Uterus (tissue), 4 donors: ENCODE measurements around the gene ISG15. TPM values are rescaled to one million over a fixed set of nuclear protein-coding genes. Genes with fewer than 3 reads are reported as not detected.

ENCODE experiments used
- DNase-seq, 2 donors: peaks; one replicate each; pipeline ENCODE4 v3.0.0-alpha.2; 2019 to 2020
- H3K27ac ChIP-seq, 2 donors: fragments of 200-600 bp; sonication (generic); 1 replicate in 1 of 2; 2 replicates in 1 of 2; pipeline ENCODE4 v1.5.1; 2016 to 2018
- H3K27me3 ChIP-seq, 2 donors: fragments of 200-600 bp; sonication (generic); one replicate each; pipeline ENCODE4 v1.5.1; 2018 to 2019; ENCODE audit warnings: control low read depth in 1 of 2
- H3K36me3 ChIP-seq, 2 donors: fragments of 200-600 bp; sonication (generic); one replicate each; pipeline ENCODE4 v1.5.1; 2019; ENCODE audit warnings: control low read depth in 1 of 2
- H3K4me1 ChIP-seq, 2 donors: fragments of 200-600 bp; sonication (generic); one replicate each; pipeline ENCODE4 v1.5.1; 2018 to 2019; ENCODE audit warnings: control low read depth in 1 of 2
- H3K4me3 ChIP-seq, 2 donors: fragments of 200-600 bp; sonication (generic); 1 replicate in 1 of 2; 2 replicates in 1 of 2; pipeline ENCODE4 v1.5.1; 2018 to 2019; ENCODE audit warnings: mild to moderate bottlenecking in 1 of 2
- H3K9me3 ChIP-seq, 2 donors: fragments of 200-600 bp; sonication (generic); one replicate each; pipeline ENCODE4 v1.5.1; 2019; ENCODE audit warnings: control low read depth in 1 of 2
- CTCF ChIP-seq, 4 experiments: fragments of 200-600 bp in 2 of 4; fragments of 450-650 bp in 2 of 4; sonication (generic) in 2 of 4; IDR thresholded peaks; one replicate each; pipeline ENCODE4 v1.5.1; 2016 to 2019; ENCODE audit warnings: antibody characterized with exemption in 4 of 4, mild to moderate bottlenecking in 2 of 4, moderate library complexity in 1 of 4
- POLR2A ChIP-seq, 2 donors: fragments of 450-650 bp; IDR thresholded peaks; one replicate each; pipeline ENCODE4 v1.6.1; 2016; ENCODE audit warnings: antibody characterized with exemption in 2 of 2, mild to moderate bottlenecking in 1 of 2, moderate library complexity in 1 of 2
- intact Hi-C: fragments of 100-400 bp; cut with DNase I; formaldehyde crosslinking; loops from one replicate; pipeline ENCODE4 v1.15.1; 2023; ENCODE audit warnings: low total_unique reads
- total RNA-seq, 4 donors: library from RNA; depleted of rRNA in 3 of 4; stranded (reverse); fragments of >200 nt in 3 of 4; gene quantifications; one replicate each; pipeline versions ENCODE4 v1.1.0 to v1.2.4, GENCODE V29; 2014 to 2023
- donor health status: DM: yes; HTN: yes; CAD: no.

Gene ISG15
- total RNA-seq, 4 donors from 2014 or later = 1.8 to 27.2 (median 15.2) TPM

- intact Hi-C loops = loop anchor here (10.0 kb wide), 1 partner anchor 85 kb away; no protein-coding TSS in a partner anchor
- TF ChIP-seq CTCF (IDR thresholded peaks at IDR 0.05) (no peak), POLR2A (IDR thresholded peaks at IDR 0.05) (no peak)
- Histone ChIP-seq H3K4me1 (peaks cover 0 to 7% of the 10 kb centered on the region in 2 donors), H3K4me3 (no peak overlapping the region), H3K27me3 (peaks cover 0 to 3% of the 10 kb centered on the region in 2 donors), H3K36me3 (no peaks in the 10 kb centered on the region), H3K27ac (no peak overlapping the region), H3K9me3 (no peaks in the 10 kb centered on the region)
- DNase-seq = no peak
Measured at GRCh38 chr1:980137-980571, 33.1 kb upstream of the ISG15 start.

- DNase-seq = no peak
- Histone ChIP-seq H3K9me3 (no peaks in the 10 kb centered on the region), H3K36me3 (no peaks in the 10 kb centered on the region), H3K4me3 (no peak overlapping the region), H3K27ac (no peak overlapping the region), H3K27me3 (peaks cover 0 to 3% of the 10 kb centered on the region in 2 donors), H3K4me1 (peaks cover 0 to 6% of the 10 kb centered on the region in 2 donors)
- intact Hi-C loops = loop anchor here (10.0 kb wide), 1 partner anchor 84 kb away; no protein-coding TSS in a partner anchor
- TF ChIP-seq CTCF (IDR thresholded peaks at IDR 0.05) (no peak), POLR2A (IDR thresholded peaks at IDR 0.05) (no peak)
Measured at GRCh38 chr1:980602-981395, 32.5 kb upstream of the ISG15 start.

GRCh38 chr1:981491-981954 lies 31.8 kb upstream of the ISG15 start:
- Histone ChIP-seq H3K36me3 (no peaks in the 10 kb centered on the region), H3K9me3 (no peaks in the 10 kb centered on the region), H3K27ac (no peak overlapping the region), H3K4me3 (no peak overlapping the region), H3K4me1 (no peaks in the 10 kb centered on the region), H3K27me3 (no peaks in the 10 kb centered on the region)
- no peak for DNase-seq
- no peak for TF ChIP-seq POLR2A (IDR thresholded peaks at IDR 0.05)
- TF ChIP-seq CTCF (IDR thresholded peaks at IDR 0.05) = no peak
- intact Hi-C loops = loop anchor here (10.0 kb wide), 1 partner anchor 83 kb away; no protein-coding TSS in a partner anchor

- H3K36me3 ChIP-seq = no peaks in the 10 kb centered on the region
- H3K27ac ChIP-seq = no peak within 1 kb of the TSS
- TF ChIP-seq POLR2A (IDR thresholded peaks at IDR 0.05) (no peak), CTCF (IDR thresholded peaks at IDR 0.05) (no peak)
- no peak for DNase-seq
- no peaks in the 10 kb centered on the region for H3K4me1 ChIP-seq
- H3K4me3 ChIP-seq = no peak within 1 kb of the TSS
- H3K27me3 ChIP-seq = no peaks in the 10 kb centered on the region
- intact Hi-C loops = loop anchor here (10.0 kb wide), 1 partner anchor 83 kb away; no protein-coding TSS in a partner anchor
- H3K9me3 ChIP-seq = no peaks in the 10 kb centered on the region
Measured at GRCh38 chr1:981955-982558, 31.2 kb upstream of the ISG15 start, which contains the start of gene PERM1. Gene PERM1 (minus strand): TSS chr1:982093. CDS start chr1:981029, 1,064 bp downstream.
